ENCODE results near the gene MEA1. TPM values are rescaled to one million over a fixed set of nuclear protein-coding genes. Genes with fewer than 3 reads are reported as not detected.

The MEA1 gene
- total RNA-seq, 1 experiment from 2014 or later = 64.8 TPM

GRCh38 chr6:42962502-42963178 is 51.1 kb downstream of the MEA1 start:
- RAD21 ChIA-PET (ENCODE audit: low non-redundant PET in 1 of 2, low total read pairs in 2 of 2, uncharacterized antibody in 2 of 2, unreplicated experiment in 2 of 2) = interaction anchor here in 1 of 2 experiments (0.6 kb wide), 1 partner anchor 529 kb away, joined by 6 read pairs; no protein-coding TSS in a partner anchor
- Histone ChIP-seq H3K9ac (ENCODE audit: low read length) (no peak overlapping the region), H4K20me1 (ENCODE audit: insufficient read depth) (no peaks in the 10 kb centered on the region), H3K36me3 (ENCODE audit: control insufficient read depth in 1 of 2, insufficient read depth in 2 of 2, low read length in 2 of 2) (no peaks in the 10 kb centered on the region; a peak in 1 of 4 replicates), H3K79me2 (ENCODE audit: insufficient read depth, low read length) (no peaks in the 10 kb centered on the region), H3K4me1 (ENCODE audit: control insufficient read depth in 1 of 2, insufficient read depth in 2 of 2, low read length in 2 of 2) (peaks cover 10 to 17% of the 10 kb centered on the region in 2 experiments), H3K4me2 (ENCODE audit: low read length) (no peak overlapping the region), H3K9me2 (ENCODE audit: insufficient read depth) (no peaks in the 10 kb centered on the region), H3K9me3 (ENCODE audit: control insufficient read depth in 1 of 2, insufficient read depth in 1 of 2, low read depth in 1 of 2, low read length in 2 of 2) (no peaks in the 10 kb centered on the region), H3K27me3 (ENCODE audit: insufficient read depth, low read length) (no peaks in the 10 kb centered on the region), H2AFZ (ENCODE audit: low read depth, low read length, poor library complexity, severe bottlenecking) (no peak overlapping the region), H3K4me3 (replicated peaks in 1 of 2; ENCODE audit: low read depth in 1 of 2, low read length in 2 of 2) (no peak overlapping the region), H3K27ac (ENCODE audit: low read depth, low read length) (no peak overlapping the region)
- intact Hi-C loops (cut with micrococcal nuclease) = loop anchor here (5.0 kb wide), 1 partner anchor 180 kb away; no protein-coding TSS in a partner anchor
- POLR2A ChIA-PET = interaction anchor here (1.2 kb wide), 1 partner anchor 21 kb away, joined by 3 read pairs; the partner anchor contains the start of gene PPP2R5D
- TF ChIP-seq EZH2phosphoT487 (IDR thresholded peaks at IDR 0.05; ENCODE audit: borderline replicate concordance) (no peak), CEBPB (IDR thresholded peaks at IDR 0.05; ENCODE audit: low read depth) (no peak), REST (IDR thresholded peaks at IDR 0.05; ENCODE audit: low read depth) (no peak), ZFX (IDR thresholded peaks at IDR 0.05) (no peak), ZNF274 (IDR thresholded peaks at IDR 0.05; ENCODE audit: low read depth, low read length) (no peak), SP1 (IDR thresholded peaks at IDR 0.05; ENCODE audit: low read depth) (no peak), YY1 (IDR thresholded peaks at IDR 0.05; ENCODE audit: extremely low read depth, insufficient replicate concordance, low read depth, low read length) (no peak), POLR2A (IDR thresholded peaks at IDR 0.05; ENCODE audit: borderline replicate concordance, extremely low read depth, insufficient read depth, insufficient read length) (no peak), ELF1 (IDR thresholded peaks at IDR 0.05; ENCODE audit: borderline replicate concordance, low read depth) (no peak), EGR1 (IDR thresholded peaks at IDR 0.05; ENCODE audit: low read depth) (no peak), ZBTB33 (IDR thresholded peaks at IDR 0.05; ENCODE audit: extremely low read depth, insufficient replicate concordance, low read length) (no peak), JUND (IDR thresholded peaks at IDR 0.05) (no peak), EZH2 (IDR thresholded peaks at IDR 0.05) (no peak), SIN3A (IDR thresholded peaks at IDR 0.05; ENCODE audit: low read depth) (no peak), TCF7L2 (IDR thresholded peaks at IDR 0.05; ENCODE audit: borderline replicate concordance, extremely low read depth, insufficient read depth, insufficient read length) (no peak)
- TF ChIP-seq, protein P1, sequence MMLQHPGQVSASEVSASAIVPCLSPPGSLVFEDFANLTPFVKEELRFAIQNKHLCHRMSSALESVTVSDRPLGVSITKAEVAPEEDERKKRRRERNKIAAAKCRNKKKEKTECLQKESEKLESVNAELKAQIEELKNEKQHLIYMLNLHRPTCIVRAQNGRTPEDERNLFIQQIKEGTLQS (IDR thresholded peaks at IDR 0.05) = no peak
- CTCF ChIA-PET = no interaction called here
- no TSS peak for BruUV-seq (replicated peaks)
- DNase-seq (ENCODE audit: low read depth, low spot score) (no peak), ATAC-seq (no peak)
